ENCODE data around the gene SMAD2.

GRCh38 chr18:47953471-47953931 lies 23.0 kb upstream of the SMAD2 start:
- TF ChIP-seq CTCF (IDR thresholded peaks at IDR 0.05) (no peak), POLR2A (IDR thresholded peaks at IDR 0.05) (no peak)

Measured in adrenal gland (tissue), 5 donors.